ENCODE data around the gene PARD3B. TPM values are rescaled to one million over a fixed set of nuclear protein-coding genes. Genes with fewer than 3 reads are reported as not detected.

The PARD3B gene
- total and polyA plus RNA-seq, 10 of the 15 experiments (the other 5 are each of a cell fraction or from before 2014, with no cell fraction given), result 0.01 to 0.54 (median 0.07) TPM; not detected in 7

DNA sequence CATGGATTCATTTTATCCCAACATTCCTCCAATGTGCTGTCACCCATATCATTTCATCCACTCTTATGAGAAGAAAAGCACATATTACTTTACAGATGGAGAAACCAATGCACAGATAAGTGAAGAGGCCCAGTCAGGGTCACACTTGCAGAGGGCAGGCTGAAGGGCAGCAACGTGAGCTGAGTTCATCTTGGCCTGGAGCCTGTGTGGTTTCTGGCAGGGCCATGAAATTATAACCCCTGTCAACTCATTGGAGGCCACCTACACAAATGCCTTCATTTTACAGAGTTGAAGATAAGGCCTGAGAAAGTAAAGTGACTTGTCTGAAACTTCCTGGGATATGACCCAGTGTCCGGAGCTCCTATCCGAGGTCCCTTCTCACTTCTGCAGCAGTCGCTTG, 1048.6 kb downstream of the PARD3B start:
- H3K36me3 ChIP-seq (ENCODE audit: control insufficient read depth in 2 of 2, insufficient read depth in 2 of 2, low read length in 1 of 2), result no peaks in the 10 kb centered on the region
- no peak for TF ChIP-seq POLR2AphosphoS2 (IDR thresholded peaks at IDR 0.05; ENCODE audit: low read depth, low read length)
- TF ChIP-seq, protein P1, sequence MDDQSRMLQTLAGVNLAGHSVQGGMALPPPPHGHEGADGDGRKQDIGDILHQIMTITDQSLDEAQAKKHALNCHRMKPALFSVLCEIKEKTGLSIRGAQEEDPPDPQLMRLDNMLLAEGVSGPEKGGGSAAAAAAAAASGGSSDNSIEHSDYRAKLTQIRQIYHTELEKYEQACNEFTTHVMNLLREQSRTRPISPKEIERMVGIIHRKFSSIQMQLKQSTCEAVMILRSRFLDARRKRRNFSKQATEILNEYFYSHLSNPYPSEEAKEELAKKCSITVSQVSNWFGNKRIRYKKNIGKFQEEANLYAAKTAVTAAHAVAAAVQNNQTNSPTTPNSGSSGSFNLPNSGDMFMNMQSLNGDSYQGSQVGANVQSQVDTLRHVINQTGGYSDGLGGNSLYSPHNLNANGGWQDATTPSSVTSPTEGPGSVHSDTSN (IDR thresholded peaks at IDR 0.05; ENCODE audit: insufficient replicate concordance, low read depth, low read length), result no peak
- TF ChIP-seq SP1 (IDR thresholded peaks at IDR 0.05; ENCODE audit: low read depth, low read length), result no peak
- no peak for TF ChIP-seq ASH2L (IDR thresholded peaks at IDR 0.05; ENCODE audit: borderline replicate concordance, low read depth)
- TF ChIP-seq MYB (IDR thresholded peaks at IDR 0.05; ENCODE audit: borderline replicate concordance, low read depth, low read length), result no peak
- no peak for TF ChIP-seq MTA3 (IDR thresholded peaks at IDR 0.05; ENCODE audit: borderline replicate concordance, low read length)
- no peak for TF ChIP-seq CEBPZ (IDR thresholded peaks at IDR 0.05; ENCODE audit: low read depth, low read length)
- TF ChIP-seq TCF3 (IDR thresholded peaks at IDR 0.05; ENCODE audit: borderline replicate concordance, insufficient read depth, low read depth, low read length), result no peak
- no peak for TF ChIP-seq ZNF592 (IDR thresholded peaks at IDR 0.05)
- TF ChIP-seq KLF5 (IDR thresholded peaks at IDR 0.05; ENCODE audit: partially characterized antibody), result no peak
- TF ChIP-seq IRF5 (IDR thresholded peaks at IDR 0.05; ENCODE audit: borderline replicate concordance), result no peak
- no peak for TF ChIP-seq GATAD2B (conservative IDR thresholded peaks at IDR 0.05; ENCODE audit: low read depth)
- no peak for TF ChIP-seq GABPA (IDR thresholded peaks at IDR 0.05; ENCODE audit: low read depth)
- TF ChIP-seq CHD1 (IDR thresholded peaks at IDR 0.05; ENCODE audit: low read depth, low read length), result no peak
- ChIA-PET RAD21 (ENCODE audit: unreplicated experiment) (no interaction called here), POLR2A (no interaction called here), CTCF (interaction anchor here (0.6 kb wide), 1 partner anchor 86 kb away, joined by 3 read pairs; no protein-coding TSS in a partner anchor), SMC1A (ENCODE audit: uncharacterized antibody, unreplicated experiment) (no interaction called here)
- H3K4me3 ChIP-seq, result no peak overlapping the region
- intact Hi-C loops (cut with micrococcal nuclease; ENCODE audit: unreplicated experiment) (no loop called here), in situ Hi-C loops (cut with MboI) (no loop called here)
- no peaks in the 10 kb centered on the region for H3K4me1 ChIP-seq (ENCODE audit: control insufficient read depth, insufficient read depth, low read length)
- ATAC-seq, result no peak
- 36% methylated on average over 4 of the region's 4 CpGs for WGBS (ENCODE audit: insufficient coverage, insufficient replicate concordance, low lambda C conversion rate, missing lambda C conversion rate)
- no peak overlapping the region for H3K4me2 ChIP-seq (ENCODE audit: control insufficient read depth, insufficient read depth)
- no peak overlapping the region for H2AFZ ChIP-seq (ENCODE audit: control insufficient read depth, low read depth, low read length)
- H3K9me3 ChIP-seq (replicated peaks; ENCODE audit: control insufficient read depth, insufficient read depth, low read length), result no peaks in the 10 kb centered on the region
- no peaks in the 10 kb centered on the region for H3K27me3 ChIP-seq (replicated peaks in 1 of 2; ENCODE audit: control insufficient read depth in 2 of 2, insufficient read depth in 2 of 2, low read length in 1 of 2)
- no peak overlapping the region for H3K9ac ChIP-seq (ENCODE audit: control insufficient read depth, insufficient read depth, low read length)
- BruUV-seq (replicated peaks), result no TSS peak
- no peak for FAIRE-seq
- no peaks in the 10 kb centered on the region for H3K79me2 ChIP-seq (ENCODE audit: control insufficient read depth, insufficient read depth, low read length)
- no peaks in the 10 kb centered on the region for H4K20me1 ChIP-seq (ENCODE audit: control insufficient read depth, insufficient read depth)
- DNase-seq (ENCODE audit: low read depth, low spot score), result no peak
- no peak overlapping the region for H3K27ac ChIP-seq (ENCODE audit: control insufficient read depth, insufficient read depth)
